K562 (cell line): ENCODE measurements around the gene ZC3H11A. TPM values are rescaled to one million over a fixed set of nuclear protein-coding genes. Genes with fewer than 3 reads are reported as not detected.

ENCODE experiments used
- ATAC-seq: fragments of 200-7000 bp; cut with Tn5 transposase; 3 replicates; pipeline ENCODE4 v1.9.1; 2020; ENCODE audit warnings: moderate library complexity
- BruUV-seq: library from RNA; stranded (reverse); fragments of 400-500 nt; replicated peaks from 2 replicates; lab custom pipeline; 2021; lab: Mats Ljungman, UMichigan
- CTCF ChIA-PET: fragments of 300-600 bp; formaldehyde crosslinking; extraction: SDS; loops from one replicate; lab custom pipeline; 2021; ENCODE audit warnings: low intra/inter-chr PET ratio; lab: Yijun Ruan, JAX
- POLR2A ChIA-PET: fragments of 300-600, 350-650 bp; sonication (Branson Sonifier 250); formaldehyde crosslinking; extraction: SDS; loops from one replicate; lab custom pipeline; 2021; ENCODE audit warnings: antibody characterized with exemption, inconsistent platforms; lab: Yijun Ruan, JAX
- DNase-seq, 4 experiments: peaks; one replicate each; pipeline versions ENCODE4 v3.0.0 to v3.0.0-alpha.2; 2011 to 2018; ENCODE audit warnings: low spot score in 3 of 4, mixed read lengths in 3 of 4; ENCODE audit errors: extremely low read depth in 1 of 4
- FAIRE-seq: peaks from 2 replicates; lab custom pipeline; 2011; peaks lifted over from hg19 to GRCh38; lab: Jason Lieb, UNC
- H2AFZ ChIP-seq: 2 replicates; pipeline ENCODE4 v1.6.0; 2011; ENCODE audit warnings: low read depth, low read length, control low read depth, inconsistent platforms
- H3K27ac ChIP-seq: fragments of 200-600 bp; 3 replicates; pipeline ENCODE4 v1.8.0; 2011; ENCODE audit warnings: low read depth, mild to moderate bottlenecking, control low read depth, inconsistent platforms, low read length, moderate library complexity, mixed read lengths; ENCODE audit errors: extremely low read depth
- H3K27me3 ChIP-seq, 2 experiments: fragments of 300-600 bp in 1 of 2; 2 replicates in 1 of 2; 3 replicates in 1 of 2; pipeline versions ENCODE4 v1.6.0 to v1.8.0; 2011; ENCODE audit warnings: inconsistent platforms in 2 of 2, low read length in 2 of 2, mild to moderate bottlenecking in 1 of 2, mixed read lengths in 1 of 2, moderate library complexity in 1 of 2; ENCODE audit not compliant: control insufficient read depth in 2 of 2, insufficient read depth in 2 of 2
- H3K36me3 ChIP-seq: fragments of 300-600 bp; 3 replicates; pipeline ENCODE4 v1.8.0; 2011; ENCODE audit warnings: mild to moderate bottlenecking, low read length, inconsistent platforms; ENCODE audit not compliant: control insufficient read depth, insufficient read depth
- H3K4me1 ChIP-seq, 2 experiments: fragments of 200-600 bp in 1 of 2; replicated peaks in 1 of 2; 2 replicates in 1 of 2; 3 replicates in 1 of 2; pipeline versions ENCODE4 v1.5.1 to v1.8.0; 2011; ENCODE audit warnings: inconsistent platforms in 2 of 2, low read length in 2 of 2, mild to moderate bottlenecking in 1 of 2, mixed read lengths in 1 of 2, moderate library complexity in 1 of 2; ENCODE audit not compliant: control insufficient read depth in 2 of 2, insufficient read depth in 2 of 2
- H3K4me2 ChIP-seq: 2 replicates; pipeline ENCODE4 v1.6.1; 2011; ENCODE audit warnings: low read length, control low read depth, inconsistent platforms, mixed read lengths; ENCODE audit not compliant: insufficient read depth
- H3K4me3 ChIP-seq: fragments of 200-600 bp; sonication (generic), shearing (Covaris generic); 2 replicates; pipeline ENCODE4 v1.5.1; 2016; ENCODE audit warnings: control low read depth, inconsistent platforms
- H3K79me2 ChIP-seq: fragments of 200-600 bp; 3 replicates; pipeline ENCODE4 v1.8.0; 2011; ENCODE audit warnings: low read length, inconsistent platforms; ENCODE audit not compliant: control insufficient read depth, insufficient read depth
- H3K9ac ChIP-seq, 2 experiments: 2 replicates each; pipeline versions ENCODE4 v1.6.0 to v1.6.1; 2011; ENCODE audit warnings: low read depth in 2 of 2, low read length in 2 of 2, control low read depth in 1 of 2, inconsistent platforms in 1 of 2, mild to moderate bottlenecking in 1 of 2, mixed read lengths in 1 of 2; ENCODE audit not compliant: insufficient read depth in 1 of 2
- H3K9me1 ChIP-seq: one replicate; pipeline ENCODE4 v1.6.0; 2011; ENCODE audit warnings: inconsistent platforms, mild to moderate bottlenecking, low read length, moderate library complexity; ENCODE audit not compliant: control insufficient read depth, insufficient read depth
- H3K9me3 ChIP-seq: replicated peaks from 2 replicates; pipeline ENCODE4 v1.5.1; 2011; ENCODE audit warnings: low read depth, low read length, inconsistent platforms; ENCODE audit not compliant: control insufficient read depth, insufficient read depth
- H4K20me1 ChIP-seq: replicated peaks from 2 replicates; pipeline ENCODE4 v1.6.1; 2011; ENCODE audit warnings: low read length, inconsistent platforms, mixed read lengths; ENCODE audit not compliant: control insufficient read depth, insufficient read depth
- CEBPG ChIP-seq, 3 experiments: fragments of 200-800 bp in 1 of 3; sonication (Bioruptor generic) in 1 of 3; sonication (generic) in 1 of 3; formaldehyde crosslinking in 1 of 3; IDR thresholded peaks in 2 of 3; conservative IDR thresholded peaks in 1 of 3; 2 replicates each; pipeline versions ENCODE4 v1.6.1 to v1.8.0; 2016 to 2022; ENCODE audit warnings: missing compliant biosample characterization in 2 of 3, missing genetic modification characterization in 2 of 3, mild to moderate bottlenecking in 1 of 3, missing genetic modification reagents in 1 of 3
- DNMT1 ChIP-seq: fragments of 450-650 bp; IDR thresholded peaks from 2 replicates; pipeline ENCODE4 v1.6.1; 2016; ENCODE audit warnings: antibody characterized with exemption, mild to moderate bottlenecking
- E2F1 ChIP-seq: sonication (generic); formaldehyde crosslinking; IDR thresholded peaks from 2 replicates; pipeline ENCODE4 v1.8.1; 2023; ENCODE audit warnings: mild to moderate bottlenecking, missing genetic modification reagents, moderate library complexity
- E2F3 ChIP-seq: fragments of 250-450 bp; sonication (Bioruptor Pico); IDR thresholded peaks from 2 replicates; pipeline ENCODE4 v1.4.0; 2020; ENCODE audit warnings: mild to moderate bottlenecking
- GTF3C2 ChIP-seq: IDR thresholded peaks from 3 replicates; pipeline ENCODE4 v1.6.1; 2011; ENCODE audit warnings: borderline replicate concordance, mild to moderate bottlenecking, moderate library complexity; ENCODE audit not compliant: insufficient read length; ENCODE audit errors: extremely low read depth
- NR1H2 ChIP-seq: sonication (generic); formaldehyde crosslinking; IDR thresholded peaks from 2 replicates; pipeline ENCODE4 v1.4.0; 2020; ENCODE audit warnings: mild to moderate bottlenecking, missing genetic modification reagents
- RFX7 ChIP-seq: fragments of 250-450 bp; sonication (Bioruptor Pico); IDR thresholded peaks from 2 replicates; pipeline ENCODE4 v1.5.1; 2021; ENCODE audit warnings: mild to moderate bottlenecking
- SMARCB1 ChIP-seq: IDR thresholded peaks from 2 replicates; pipeline ENCODE4 v1.6.1; 2011; ENCODE audit warnings: improper control_type of control experiment, low read depth; ENCODE audit not compliant: insufficient read length
- ZFP30 ChIP-seq: fragments of 250-450 bp; sonication (Bioruptor Pico); IDR thresholded peaks from 2 replicates; pipeline ENCODE4 v1.8.0; 2022; ENCODE audit warnings: moderate library complexity, mild to moderate bottlenecking, inconsistent platforms, borderline replicate concordance
- ZNF12 ChIP-seq: sonication (generic); formaldehyde crosslinking; IDR thresholded peaks from 2 replicates; pipeline ENCODE4 v1.4.0; 2020; ENCODE audit warnings: mild to moderate bottlenecking, missing genetic modification reagents
- ZNF395 ChIP-seq: fragments of 200-800 bp; sonication (Bioruptor generic); IDR thresholded peaks from 2 replicates; pipeline ENCODE4 v1.6.1; 2017; ENCODE audit warnings: missing genetic modification characterization, missing compliant biosample characterization
- ZNF408 ChIP-seq: fragments of 250-450 bp; sonication (Bioruptor Pico); IDR thresholded peaks from 2 replicates; pipeline ENCODE4 v1.4.0; 2020; ENCODE audit warnings: low read depth, mild to moderate bottlenecking, moderate library complexity
- WGBS: fragments of 100-300 bp; shearing (Covaris generic); methylation state at CpG from one replicate; pipeline ENCODE4 v1.1.6; 2016; ENCODE audit warnings: low coverage, mixed read lengths; ENCODE audit not compliant: insufficient coverage; ENCODE audit errors: missing lambda C conversion rate; 5-methylcytosine and 5-hydroxymethylcytosine counted together
- in situ Hi-C: fragments of 300-500 bp; cut with MboI; formaldehyde crosslinking; loops from 4 replicates; pipeline ENCODE4 v1.15.0; 2018; ENCODE audit warnings: inconsistent platforms, mixed read lengths
- intact Hi-C: fragments of 100-400 bp; cut with micrococcal nuclease; formaldehyde crosslinking; loops from 2 replicates; pipeline ENCODE4 v1.14.2; 2022
- polyA plus RNA-seq, 8 experiments: library from polyadenylated mRNA; depleted of rRNA in 4 of 8; stranded (reverse) in 5 of 8; unstranded in 3 of 8; fragments of >200 nt; fragmentation: Nextera tagmentation in 2 of 8; fragmentation: Illumina TruSeq in 1 of 8; extraction: Ambion mirVana in 2 of 8; extraction: Trizol in 1 of 8; gene quantifications; 2 replicates each; pipeline versions ENCODE4 v1.2.1 to v1.2.3, GENCODE V29; 2011 to 2014; ENCODE audit warnings: inconsistent platforms in 1 of 8, missing spikeins in 1 of 8
- total RNA-seq, 7 experiments: library from RNA; depleted of rRNA in 6 of 7; stranded (reverse); fragments of >200 nt in 6 of 7; fragmentation: Illumina TruSeq in 2 of 7; extraction: Trizol in 2 of 7; gene quantifications; 2 replicates each; pipeline versions ENCODE4 v1.2.1 to v1.2.3, GENCODE V29; 2011 to 2021; ENCODE audit warnings: low replicate concordance in 1 of 7

ZC3H11A gene
- total and polyA plus RNA-seq, 9 of the 15 experiments (the other 6 are each of a cell fraction or from before 2014, with no cell fraction given) = 34.2 to 137 (median 102) TPM

- no peak overlapping the region for H3K4me3 ChIP-seq
- no peak overlapping the region for H3K4me2 ChIP-seq
- FAIRE-seq (no peak), DNase-seq (no peak), ATAC-seq (no peak)
- H3K36me3 ChIP-seq = peaks cover 88% of the 10 kb centered on the region
- POLR2A ChIA-PET = no interaction called here
- 33% methylated on average over 1 of the region's 1 CpG for WGBS
- BruUV-seq = no TSS peak
- H3K79me2 ChIP-seq = peaks cover 25% of the 10 kb centered on the region
- intact Hi-C loops (no loop called here), in situ Hi-C loops (no loop called here)
- H3K9ac ChIP-seq = no peak overlapping the region
- no peaks in the 10 kb centered on the region for H3K9me1 ChIP-seq
- CTCF ChIA-PET = no interaction called here
- no peaks in the 10 kb centered on the region for H3K9me3 ChIP-seq
- H3K27ac ChIP-seq = no peak overlapping the region
- H4K20me1 ChIP-seq = no peaks in the 10 kb centered on the region; the same call in 1 of the 2 replicates
- H2AFZ ChIP-seq = no peak overlapping the region
- no peaks in the 10 kb centered on the region for H3K27me3 ChIP-seq
- no peaks in the 10 kb centered on the region for H3K4me1 ChIP-seq
- TF ChIP-seq NR1H2 (CRISPR knock-in tag) = no peak
- TF ChIP-seq ZNF408 = no peak
- no peak for TF ChIP-seq E2F3 (CRISPR knock-in tag)
- TF ChIP-seq ZNF395 = no peak
- TF ChIP-seq E2F1 (CRISPR knock-in tag) = no peak
- no peak for TF ChIP-seq SMARCB1
- no peak for TF ChIP-seq DNMT1
- TF ChIP-seq ZNF12 (CRISPR knock-in tag) = no peak
- no peak for TF ChIP-seq GTF3C2
- no peak for TF ChIP-seq CEBPG (CRISPR knock-in tag; IDR thresholded peaks at IDR 0.05)
- TF ChIP-seq CEBPG (tag; conservative IDR thresholded peaks at IDR 0.05 in 1 of 2, IDR thresholded peaks at IDR 0.05 in 1 of 2) = no peak
- TF ChIP-seq ZFP30 (CRISPR knock-in tag) = no peak
- TF ChIP-seq RFX7 (CRISPR knock-in tag) = no peak
Observed at GRCh38 chr1:203828503-203828902, 33.1 kb downstream of the ZC3H11A start.
